HEK293 (cell line): ENCODE results near the gene ZNF385D.

ENCODE experiments used
- CTCF ChIP-seq: fragments of 450-650 bp; formaldehyde crosslinking; IDR thresholded peaks from 2 replicates; pipeline ENCODE4 v1.5.1; 2016; ENCODE audit warnings: missing biosample characterization, missing genetic modification characterization
- MEIS1 ChIP-seq: sonication (generic); formaldehyde crosslinking; IDR thresholded peaks from 2 replicates; pipeline ENCODE4 v1.8.1; 2022; ENCODE audit warnings: missing genetic modification reagents, mild to moderate bottlenecking, borderline replicate concordance
- ZNF114 ChIP-seq: fragments of 450-650 bp; formaldehyde crosslinking; IDR thresholded peaks from 2 replicates; pipeline ENCODE4 v1.5.0; 2017; ENCODE audit warnings: missing biosample characterization, missing genetic modification characterization
- ZNF549 ChIP-seq: fragments of 450-650 bp; IDR thresholded peaks from 2 replicates; pipeline ENCODE4 v1.5.1; 2018; ENCODE audit warnings: missing biosample characterization, missing genetic modification characterization, mild to moderate bottlenecking, inconsistent platforms, moderate library complexity

GRCh38 chr3:21484057-21484827 lies 266.8 kb downstream of the ZNF385D start:
- TF ChIP-seq ZNF549 (tag by site-specific recombination) = no peak
- no peak for TF ChIP-seq ZNF114 (tag by site-specific recombination)
- TF ChIP-seq CTCF = no peak
- no peak for TF ChIP-seq MEIS1 (CRISPR knock-in tag)
